IMR-90 (cell line): Measurements from ENCODE around the gene TMEM63B.
A peak's percentile ranks its signal among the peaks of the same experiment; 100 is the strongest.

Source experiments
- CHD1 ChIP-seq: IDR thresholded peaks from 2 replicates; pipeline ENCODE4 v1.6.1; 2012; ENCODE audit warnings: low read depth, low read length, improper control_type of control experiment
- CTCF ChIP-seq: conservative IDR thresholded peaks from 2 replicates; pipeline ENCODE4 v1.5.1; 2012; ENCODE audit warnings: mild to moderate bottlenecking, low read depth, low read length, improper control_type of control experiment

- TF ChIP-seq CTCF (peak; percentile 91), CHD1 (no peak)
These were observed 45.6 kb downstream of the TMEM63B start for GRCh38 chr6:44172731-44173500.
